GM19023 (cell line): ENCODE measurements around the gene MAN2C1.
"Not testable (repeated sequence)": the region's sequence is repeated elsewhere in the genome, so short reads cannot be mapped to it uniquely, and the experiment has no call there.

ENCODE experiments used
- ATAC-seq: cut with Tn5 transposase; IDR thresholded peaks from one replicate; pipeline ENCODE4 v1.9.1; 2021; ENCODE audit warnings: mild to moderate bottlenecking, moderate library complexity; ENCODE audit not compliant: unreplicated experiment

MAN2C1 gene

DNA sequence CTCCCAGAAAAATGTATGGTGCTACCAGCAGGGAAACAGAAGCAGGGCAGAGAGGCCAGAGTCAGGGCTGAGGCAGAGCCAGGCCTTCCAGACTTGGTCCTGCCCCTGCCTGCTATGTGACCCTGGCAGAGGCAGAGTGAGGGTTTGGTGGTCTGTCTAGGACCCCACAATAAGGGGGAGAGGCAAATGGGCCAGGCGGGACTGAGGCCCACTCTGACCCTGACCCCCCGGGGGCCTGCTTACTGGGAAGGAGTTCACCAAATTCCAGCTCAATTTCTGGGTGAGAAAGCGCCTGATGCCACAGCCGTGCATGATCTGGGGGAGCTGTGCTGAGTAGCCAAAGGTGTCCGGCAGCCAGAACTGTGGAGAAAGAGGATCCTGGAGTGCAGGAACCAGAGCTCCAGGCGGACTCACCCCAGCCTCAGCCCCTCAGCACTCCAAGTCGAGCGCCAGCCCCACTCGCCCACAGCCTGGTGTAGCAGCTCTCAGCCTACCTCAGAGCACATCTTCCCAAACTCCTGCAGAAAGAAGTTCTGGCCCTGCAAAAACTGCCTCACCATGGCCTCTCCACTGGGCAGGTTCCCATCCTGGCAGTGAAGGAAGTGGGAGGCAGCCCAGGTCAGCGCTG, 6.9 kb downstream of the MAN2C1 start:
- no peak for ATAC-seq

GRCh38 chr15:75360856-75361255, 7.6 kb downstream of the MAN2C1 start:
- ATAC-seq = no peak

DNA sequence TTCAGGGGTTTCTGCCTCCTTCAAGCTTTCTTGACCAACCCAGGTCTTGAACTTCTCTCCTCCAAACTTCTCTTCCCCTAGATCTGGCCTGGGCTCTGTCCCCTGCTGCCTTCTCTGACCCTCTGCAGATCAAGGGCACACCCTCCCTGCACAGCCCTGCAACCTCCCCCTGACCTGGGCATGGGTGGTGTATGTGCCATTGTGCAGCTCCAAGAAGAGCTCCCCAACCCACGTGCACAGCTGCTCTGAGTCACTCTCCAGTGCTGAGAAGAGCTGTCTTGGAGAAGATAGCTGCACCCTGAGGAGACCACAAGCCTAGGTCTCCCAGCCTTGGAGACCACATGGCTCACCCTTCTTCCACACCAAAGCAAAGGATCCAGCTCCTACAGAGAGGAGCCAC, 8.0 kb downstream of the MAN2C1 start:
- no peak for ATAC-seq

DNA sequence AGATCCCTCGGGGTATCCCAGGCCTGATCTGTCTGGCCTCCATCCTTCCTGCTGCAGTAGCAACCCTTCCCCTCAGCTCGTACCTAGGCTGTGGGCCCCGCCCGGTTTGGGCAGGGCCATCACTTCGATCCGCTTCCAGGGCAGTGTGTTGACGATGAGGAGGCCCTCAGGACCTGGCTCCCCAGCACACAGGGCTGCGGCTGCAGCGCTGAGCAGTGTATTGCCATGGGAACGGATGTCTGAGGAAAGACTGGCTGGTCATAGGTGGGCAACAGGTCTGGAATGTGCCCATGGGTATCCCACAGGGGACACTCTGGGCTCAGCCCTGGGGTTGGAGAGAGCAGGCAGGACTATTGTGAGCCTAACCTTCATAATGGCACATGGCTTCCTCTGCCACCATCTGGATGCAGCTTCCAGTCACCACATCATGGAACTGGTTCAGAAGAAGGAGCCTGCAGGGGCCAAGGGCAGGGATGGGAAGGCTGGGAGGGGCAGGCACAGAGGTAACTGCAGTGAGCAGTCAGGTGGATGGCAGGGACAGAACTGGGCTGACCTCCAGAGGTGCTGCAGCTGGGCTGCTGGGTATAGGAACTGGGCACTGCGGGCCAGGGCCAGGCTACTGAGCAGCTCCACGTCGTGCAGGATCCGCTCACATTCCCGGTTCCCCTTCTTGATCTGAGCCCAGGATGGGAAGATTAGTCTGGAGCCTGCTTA, 8.7 kb downstream of the MAN2C1 start:
- ATAC-seq = no peak

DNA sequence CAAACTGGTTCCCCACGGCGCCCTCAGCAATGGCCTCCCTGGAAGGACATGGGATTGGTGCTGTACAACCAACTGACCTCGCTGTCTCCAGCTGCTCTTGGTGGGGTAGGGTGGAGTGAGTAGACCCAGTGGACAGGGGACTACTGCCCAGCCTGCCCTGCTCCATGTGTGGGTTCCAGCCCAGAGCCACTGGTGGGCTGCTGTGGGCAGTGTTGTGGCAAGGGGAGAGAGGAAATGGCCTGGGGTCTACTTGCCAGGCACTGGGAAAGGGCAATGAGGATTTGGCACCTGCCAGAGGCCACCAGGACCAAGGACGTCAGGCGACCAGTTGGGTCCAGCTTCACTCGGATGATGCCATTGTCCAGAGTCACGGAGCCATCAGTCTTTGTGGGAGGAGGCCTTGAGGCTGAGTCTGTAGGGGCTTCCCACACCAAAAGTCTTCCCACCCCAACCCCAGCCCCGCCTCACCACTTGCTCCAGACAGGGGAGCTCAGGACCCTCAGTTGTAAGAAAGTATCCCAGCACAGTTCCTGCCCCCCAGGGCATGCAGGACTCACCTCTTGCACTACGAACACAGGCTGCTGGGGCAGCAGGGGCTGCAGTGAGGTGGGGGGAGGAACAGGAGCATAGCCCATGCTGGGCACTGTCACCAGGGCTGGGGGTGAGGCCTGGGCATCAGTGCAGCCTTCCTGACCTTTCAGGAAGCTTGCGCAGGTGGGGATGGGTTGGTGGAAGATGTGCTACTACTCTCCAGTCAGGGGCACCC, 9.5 kb downstream of the MAN2C1 start:
- no peak for ATAC-seq

DNA sequence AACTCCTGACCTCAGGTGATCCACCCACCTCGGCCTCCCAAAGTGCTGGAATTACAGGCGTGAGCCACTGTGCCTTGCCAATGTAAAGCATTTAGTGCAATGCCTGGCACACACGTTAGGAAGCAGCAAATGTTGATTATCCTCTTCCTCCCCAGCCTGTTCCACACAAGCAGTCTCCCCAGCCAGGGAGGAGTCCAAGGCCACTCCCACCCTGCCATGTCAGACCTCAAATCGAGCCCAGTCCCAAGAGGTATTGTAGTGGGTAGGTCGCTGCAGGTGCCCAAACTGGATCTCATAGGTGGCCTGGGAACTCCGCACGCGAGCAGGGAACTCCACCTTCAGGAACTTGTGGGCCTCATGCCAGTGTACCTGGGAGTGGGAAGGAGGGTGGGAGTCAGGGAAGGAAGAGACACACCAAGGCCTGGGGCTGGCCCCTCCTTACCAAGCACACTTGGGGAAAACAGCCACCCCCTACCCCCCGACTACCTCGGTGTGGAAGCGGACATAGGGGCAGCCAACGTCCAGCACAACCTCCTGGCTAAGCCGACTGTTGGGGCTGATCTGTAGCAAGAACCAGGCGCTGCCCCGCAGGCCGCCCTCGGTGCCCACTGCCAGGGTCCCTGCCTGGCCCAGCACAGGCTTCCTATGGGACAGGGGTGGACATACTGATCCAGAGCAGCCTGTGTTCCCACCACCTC, 10.3 kb downstream of the MAN2C1 start:
- no peak for ATAC-seq

- no peak for ATAC-seq
These were observed 11.9 kb downstream of the MAN2C1 start for GRCh38 chr15:75356517-75356916.

GRCh38 chr15:75356006-75356405, 12.4 kb downstream of the MAN2C1 start:
- ATAC-seq = no peak

DNA sequence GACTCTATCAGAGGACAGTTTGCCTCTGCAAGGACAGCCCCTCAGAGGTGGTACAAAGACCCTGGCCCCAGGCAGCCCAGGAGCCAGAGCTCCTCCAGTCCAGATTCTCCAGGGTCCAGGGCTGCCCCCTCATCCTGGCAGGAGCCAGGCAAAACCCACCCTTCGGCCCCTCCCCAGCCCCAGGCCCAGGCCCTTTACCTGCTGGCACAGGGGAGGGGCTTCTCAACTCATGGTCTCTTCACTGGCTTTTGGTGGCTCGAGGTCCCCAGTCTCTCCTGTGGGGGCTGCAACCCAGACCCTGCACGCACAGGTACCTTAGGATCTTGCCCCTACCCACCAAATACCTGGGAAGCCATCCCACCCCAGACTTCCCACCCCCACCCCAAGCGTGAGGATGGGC, 13.0 kb downstream of the MAN2C1 start:
- ATAC-seq = no peak

GRCh38 chr15:75354454-75354853, 14.0 kb downstream of the MAN2C1 start:
- ATAC-seq = no peak

GRCh38 chr15:75353604-75354003, 14.8 kb downstream of the MAN2C1 start:
- ATAC-seq = no peak

- no peak for ATAC-seq
These were observed 16.0 kb downstream of the MAN2C1 start for GRCh38 chr15:75352186-75353080.

DNA sequence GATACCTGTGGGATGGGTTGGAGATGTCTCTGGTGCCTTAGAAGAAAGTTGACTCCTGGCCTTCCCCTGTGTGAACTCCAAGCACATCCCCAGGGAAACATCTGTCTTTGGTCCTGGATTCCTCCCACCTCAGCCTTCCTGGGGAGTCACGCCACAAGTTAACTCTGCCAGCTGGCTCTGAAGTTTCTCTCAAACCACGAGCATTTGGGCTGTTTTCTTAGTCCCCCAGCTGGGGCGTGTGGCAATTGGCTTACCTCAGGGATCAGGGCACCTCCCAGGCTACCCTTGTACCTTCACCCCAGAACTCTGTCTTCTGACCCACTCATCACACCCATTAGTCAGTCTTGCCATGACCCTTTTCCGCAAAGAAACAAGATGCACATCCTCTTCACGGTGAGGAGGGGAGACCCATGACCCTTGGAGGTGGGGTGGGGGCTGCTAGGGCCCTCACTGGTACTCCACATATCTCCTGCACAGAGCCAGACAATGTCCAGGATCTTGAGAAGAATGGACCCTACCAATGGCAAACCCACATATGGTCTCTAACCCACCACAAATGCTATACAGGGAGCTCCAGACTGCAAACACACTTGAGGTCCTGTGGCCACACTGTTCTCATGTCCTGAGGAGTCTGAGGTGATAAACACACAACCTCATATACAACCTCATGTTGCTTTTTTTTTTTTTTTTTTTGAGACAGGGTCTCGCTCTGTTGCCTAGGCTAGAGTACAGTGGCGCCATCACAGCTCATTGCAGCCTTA, 17.6 kb downstream of the MAN2C1 start:
- ATAC-seq = no peak

DNA sequence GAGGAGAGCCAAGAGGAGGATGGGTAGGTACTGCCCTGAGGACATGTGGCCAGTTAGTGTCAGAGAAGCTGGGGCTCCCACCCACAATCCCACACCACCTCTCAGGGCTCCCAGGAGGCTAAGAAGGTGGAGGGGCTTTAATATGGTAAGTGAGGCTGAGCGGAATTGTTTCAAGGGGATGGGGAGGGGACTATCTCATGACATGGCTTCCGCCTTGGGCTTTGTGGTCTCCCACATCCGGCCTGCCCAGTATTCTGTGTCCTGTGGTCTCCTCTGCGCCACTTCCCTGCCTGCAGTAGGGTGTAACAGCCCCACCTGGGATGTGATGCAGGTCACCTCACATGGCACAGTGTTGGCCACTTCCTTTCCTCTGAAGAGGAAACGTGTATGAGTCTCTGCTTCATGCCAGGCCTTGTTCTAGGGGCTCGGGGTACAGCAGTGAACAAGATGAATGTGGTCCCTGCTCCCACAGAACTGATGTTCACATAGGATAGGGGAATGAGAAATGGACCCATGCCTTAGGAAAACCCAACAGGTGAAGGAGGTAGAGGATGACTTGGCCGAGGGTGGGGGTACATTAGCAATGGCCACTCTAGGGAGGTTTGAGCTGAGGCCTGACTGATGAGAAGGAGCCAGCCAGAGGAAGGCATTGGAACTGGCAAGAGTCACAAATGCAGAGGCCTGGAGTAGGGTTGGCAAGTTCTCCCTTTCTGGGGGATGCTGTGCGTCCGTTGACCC, 18.4 kb downstream of the MAN2C1 start:
- ATAC-seq = no peak

DNA sequence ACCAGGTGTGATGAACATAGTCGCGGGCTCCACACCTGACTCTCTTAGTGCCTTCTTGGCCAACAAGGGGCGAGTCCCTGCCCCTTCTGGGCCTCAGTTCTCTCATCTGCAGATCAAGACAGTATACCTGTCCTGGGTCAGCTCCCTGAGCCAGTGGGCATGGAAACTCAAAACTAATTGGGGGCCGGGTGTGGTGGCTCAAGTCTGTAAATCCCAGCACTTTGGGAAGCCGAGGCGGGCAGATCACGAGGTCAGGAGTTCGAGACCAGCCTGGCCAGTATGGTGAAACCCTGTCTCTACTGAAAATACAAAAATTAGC, 19.1 kb downstream of the MAN2C1 start:
- ATAC-seq = not testable (repeated sequence)

DNA sequence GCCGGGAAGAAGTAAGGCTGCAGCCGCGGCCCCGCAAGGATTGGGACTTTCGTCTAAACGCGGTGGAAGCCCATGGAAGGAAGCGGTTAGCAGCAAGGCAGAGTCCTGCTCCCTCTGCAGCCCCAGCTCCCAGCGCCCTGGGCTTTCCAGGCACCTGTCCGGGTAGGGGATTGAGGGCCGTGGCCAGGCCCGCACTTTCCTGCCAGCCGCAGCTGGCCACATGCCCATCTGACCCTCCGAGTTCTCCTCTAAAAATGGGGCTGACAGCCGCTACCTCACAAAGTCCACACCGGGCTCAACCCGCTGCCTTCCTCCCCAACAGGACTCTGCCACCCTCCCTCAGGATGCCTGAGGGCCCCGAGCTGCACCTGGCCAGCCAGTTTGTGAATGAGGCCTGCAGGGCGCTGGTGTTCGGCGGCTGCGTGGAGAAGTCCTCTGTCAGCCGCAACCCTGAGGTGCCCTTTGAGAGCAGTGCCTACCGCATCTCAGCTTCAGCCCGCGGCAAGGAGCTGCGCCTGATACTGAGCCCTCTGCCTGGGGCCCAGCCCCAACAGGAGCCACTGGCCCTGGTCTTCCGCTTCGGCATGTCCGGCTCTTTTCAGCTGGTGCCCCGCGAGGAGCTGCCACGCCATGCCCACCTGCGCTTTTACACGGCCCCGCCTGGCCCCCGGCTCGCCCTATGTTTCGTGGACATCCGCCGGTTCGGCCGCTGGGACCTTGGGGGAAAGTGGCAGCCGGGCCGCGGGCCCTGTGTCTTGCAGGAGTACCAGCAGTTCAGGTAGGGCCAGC, 19.7 kb downstream of the MAN2C1 start:
- ATAC-seq = no peak

DNA sequence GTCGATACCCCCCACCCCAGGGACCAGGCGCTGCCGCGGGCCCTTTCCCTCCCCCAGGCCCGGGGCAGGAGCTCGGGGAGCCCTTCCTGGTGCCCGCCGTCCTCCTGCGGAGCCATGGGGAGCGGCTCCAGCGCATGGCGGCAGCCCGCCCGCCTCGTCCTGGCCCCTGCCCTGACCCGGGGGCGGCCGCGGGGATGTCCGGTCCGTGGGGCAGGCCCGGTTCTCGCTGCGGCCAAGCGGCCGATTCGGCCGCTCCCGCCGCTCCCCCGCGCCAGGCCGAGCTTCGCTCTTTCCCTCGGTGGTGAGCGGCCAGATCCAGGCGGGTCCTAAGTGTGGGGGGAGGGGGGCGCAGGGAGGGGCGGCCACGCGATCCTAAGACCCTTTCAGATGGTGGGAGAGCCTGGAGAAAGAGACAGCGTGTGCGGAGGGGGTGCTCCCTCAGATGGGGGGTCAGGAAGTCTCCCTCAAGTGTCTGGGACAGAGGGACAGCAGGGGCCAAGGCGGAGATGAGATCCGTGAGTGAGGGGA, 20.3 kb downstream of the MAN2C1 start:
- no peak for ATAC-seq
